K562 (cell line): ENCODE measurements around the gene LRRC41. TPM values are rescaled to one million over a fixed set of nuclear protein-coding genes. Genes with fewer than 3 reads are reported as not detected.

Source experiments
- ATF3 ChIP-seq, 2 experiments: fragments of 450-650 bp in 1 of 2; sonication (generic) in 1 of 2; formaldehyde crosslinking in 1 of 2; IDR thresholded peaks in 1 of 2; conservative IDR thresholded peaks in 1 of 2; 2 replicates each; pipeline versions ENCODE4 v1.6.1 to v1.8.1; 2016 to 2023; ENCODE audit warnings: mild to moderate bottlenecking in 2 of 2, moderate library complexity in 2 of 2, inconsistent platforms in 1 of 2, missing genetic modification reagents in 1 of 2
- E2F8 ChIP-seq: fragments of 450-650 bp; IDR thresholded peaks from 2 replicates; pipeline ENCODE4 v1.7.1; 2018; ENCODE audit warnings: mild to moderate bottlenecking, low read depth; ENCODE audit not compliant: partially characterized antibody
- FOXO4 ChIP-seq: fragments of 450-650 bp; formaldehyde crosslinking; IDR thresholded peaks from 2 replicates; pipeline ENCODE4 v1.4.0; 2020; ENCODE audit warnings: mild to moderate bottlenecking, moderate library complexity
- GTF2E2 ChIP-seq: fragments of 200-800 bp; sonication (Bioruptor generic); IDR thresholded peaks from 2 replicates; pipeline ENCODE4 v1.6.1; 2016; ENCODE audit warnings: missing genetic modification characterization, missing compliant biosample characterization
- HNRNPK ChIP-seq: fragments of 200-400 bp; formaldehyde crosslinking; IDR thresholded peaks from one replicate; pipeline ENCODE4 v1.6.1; 2018; ENCODE audit warnings: mild to moderate bottlenecking, low read depth, low read length; ENCODE audit not compliant: poor library complexity, severe bottlenecking
- KHSRP ChIP-seq: fragments of 450-650 bp; IDR thresholded peaks from 2 replicates; pipeline ENCODE4 v1.6.1; 2017
- LCOR ChIP-seq: sonication (generic); formaldehyde crosslinking; IDR thresholded peaks from 2 replicates; pipeline ENCODE4 v1.8.0; 2022; ENCODE audit warnings: mild to moderate bottlenecking, missing genetic modification reagents
- MEF2A ChIP-seq: IDR thresholded peaks from 2 replicates; pipeline ENCODE4 v1.6.1; 2011; ENCODE audit warnings: low read depth, mild to moderate bottlenecking, low read length, moderate library complexity; ENCODE audit not compliant: control insufficient read depth
- NCOA1 ChIP-seq: fragments of 450-650 bp; IDR thresholded peaks from 2 replicates; pipeline ENCODE4 v1.6.1; 2016; ENCODE audit warnings: low read depth
- NFIC ChIP-seq: fragments of 450-650 bp; IDR thresholded peaks from 2 replicates; pipeline ENCODE4 v1.6.1; 2017; ENCODE audit warnings: mild to moderate bottlenecking, inconsistent platforms
- NRF1 ChIP-seq, 2 experiments: fragments of 450-650 bp; IDR thresholded peaks in 1 of 2; conservative IDR thresholded peaks in 1 of 2; 2 replicates each; pipeline ENCODE4 v1.6.1; 2014; ENCODE audit warnings: mild to moderate bottlenecking in 2 of 2
- PATZ1 ChIP-seq: fragments of 250-450 bp; sonication (Bioruptor Pico); IDR thresholded peaks from 2 replicates; pipeline ENCODE4 v1.5.0; 2020; ENCODE audit warnings: mild to moderate bottlenecking, borderline replicate concordance
- POLR2A ChIP-seq: fragments of 450-650 bp; conservative IDR thresholded peaks from 2 replicates; pipeline ENCODE4 v1.6.1; 2016
- RAD21 ChIP-seq, 2 experiments: fragments of 250-450 bp in 1 of 2; fragments of 450-650 bp in 1 of 2; sonication (Bioruptor Pico) in 1 of 2; formaldehyde crosslinking in 1 of 2; IDR thresholded peaks in 1 of 2; conservative IDR thresholded peaks in 1 of 2; 2 replicates each; pipeline versions ENCODE4 v1.4.0 to v1.8.0; 2020 to 2022; ENCODE audit warnings: mild to moderate bottlenecking in 2 of 2, moderate library complexity in 1 of 2
- RAD51 ChIP-seq: fragments of 450-650 bp; IDR thresholded peaks from 2 replicates; pipeline ENCODE4 v1.7.1; 2016; ENCODE audit warnings: low read depth, mild to moderate bottlenecking, borderline replicate concordance
- SREBF1 ChIP-seq: fragments of 150-350 bp; IDR thresholded peaks from 2 replicates; pipeline ENCODE4 v1.6.1; 2014; ENCODE audit warnings: antibody characterized with exemption, low read depth, low read length, borderline replicate concordance
- ZNF764 ChIP-seq: fragments of 250-450 bp; sonication (Bioruptor Pico); IDR thresholded peaks from 2 replicates; pipeline ENCODE4 v1.4.0; 2020; ENCODE audit warnings: low read depth, mild to moderate bottlenecking, moderate library complexity
- ZNF77 ChIP-seq: fragments of 250-450 bp; sonication (Bioruptor Pico); IDR thresholded peaks from 2 replicates; pipeline ENCODE4 v1.5.0; 2020
- polyA plus RNA-seq, 8 experiments: library from polyadenylated mRNA; depleted of rRNA in 4 of 8; stranded (reverse) in 5 of 8; unstranded in 3 of 8; fragments of >200 nt; fragmentation: Nextera tagmentation in 2 of 8; fragmentation: Illumina TruSeq in 1 of 8; extraction: Ambion mirVana in 2 of 8; extraction: Trizol in 1 of 8; gene quantifications; 2 replicates each; pipeline versions ENCODE4 v1.2.1 to v1.2.3, GENCODE V29; 2011 to 2014; ENCODE audit warnings: inconsistent platforms in 1 of 8, missing spikeins in 1 of 8
- total RNA-seq, 7 experiments: library from RNA; depleted of rRNA in 6 of 7; stranded (reverse); fragments of >200 nt in 6 of 7; fragmentation: Illumina TruSeq in 2 of 7; extraction: Trizol in 2 of 7; gene quantifications; 2 replicates each; pipeline versions ENCODE4 v1.2.1 to v1.2.3, GENCODE V29; 2011 to 2021; ENCODE audit warnings: low replicate concordance in 1 of 7

LRRC41 gene
- total and polyA plus RNA-seq, 9 of the 15 experiments (the other 6 are each of a cell fraction or from before 2014, with no cell fraction given): 10.5 to 64.7 (median 44.2) TPM

GRCh38 chr1:46303038-46303871 is at the start of gene LRRC41, which contains the start of gene UQCRH (continued):
- TF ChIP-seq RAD21 (CRISPR knock-in tag; conservative IDR thresholded peaks at IDR 0.05 in 1 of 2, IDR thresholded peaks at IDR 0.05 in 1 of 2): 0 out of 4 replicates have a peak, but pooled peaks of 1 of the 2 experiments have one; percentile 2
- peak; percentile 66 for TF ChIP-seq HNRNPK
- peak; percentile 80; the same call in 1 of the 2 replicates for TF ChIP-seq LCOR (CRISPR knock-in tag)
- TF ChIP-seq ZNF764 (CRISPR knock-in tag): no peak
- no peak for TF ChIP-seq PATZ1 (CRISPR knock-in tag)
- peak; percentile 73; the same call in 1 of the 2 replicates for TF ChIP-seq SREBF1
- TF ChIP-seq FOXO4 (CRISPR knock-in tag): no peak
- peak; percentile 49 for TF ChIP-seq NFIC
- peak; percentile 94 for TF ChIP-seq E2F8
- no peak for TF ChIP-seq ZNF77 (CRISPR knock-in tag)
- peak; percentile 69 for TF ChIP-seq RAD51
- peak; percentile 67 for TF ChIP-seq NCOA1
- no peak for TF ChIP-seq MEF2A
- TF ChIP-seq NRF1 (conservative IDR thresholded peaks at IDR 0.05 in 1 of 2, IDR thresholded peaks at IDR 0.05 in 1 of 2): peak; percentile 77 to 81
- TF ChIP-seq POLR2A: peak; percentile 98
- TF ChIP-seq KHSRP: no peak
- peak; percentile 97 for TF ChIP-seq GTF2E2 (tag)
- TF ChIP-seq ATF3 (IDR thresholded peaks at IDR 0.05): peak; percentile 83
- peak; percentile 82 for TF ChIP-seq ATF3 (CRISPR knock-in tag; conservative IDR thresholded peaks at IDR 0.05)
